MM.1S (cell line): ENCODE data around the gene ZNRF1.

Experiments used
- DNase-seq: peaks from one replicate; pipeline ENCODE4 v3.0.0-alpha.2; 2015
- H2AFZ ChIP-seq: fragments of 300-600 bp; sonication (generic); 2 replicates; pipeline ENCODE4 v1.6.0; 2016; ENCODE audit warnings: antibody characterized with exemption, low read length
- H3F3A ChIP-seq: fragments of 300-600 bp; sonication (generic); 2 replicates; pipeline ENCODE4 v1.6.1; 2016; ENCODE audit warnings: mild to moderate bottlenecking, antibody characterized with exemption, low read length, moderate library complexity, mixed read lengths; ENCODE audit not compliant: insufficient read depth
- H3K27ac ChIP-seq: fragments of 300-600 bp; sonication (generic); 2 replicates; pipeline ENCODE4 v1.5.1; 2016; ENCODE audit warnings: mild to moderate bottlenecking, low read length
- H3K27me3 ChIP-seq: fragments of 300-600 bp; sonication (generic); replicated peaks from 2 replicates; pipeline ENCODE4 v1.6.0; 2016; ENCODE audit warnings: low read length; ENCODE audit not compliant: insufficient read depth
- H3K36me3 ChIP-seq: fragments of 300-600 bp; sonication (generic); replicated peaks from 2 replicates; pipeline ENCODE4 v1.6.1; 2016; ENCODE audit warnings: mild to moderate bottlenecking, low read length, mixed read lengths; ENCODE audit not compliant: insufficient read depth
- H3K4me1 ChIP-seq: fragments of 300-600 bp; sonication (generic); 2 replicates; pipeline ENCODE4 v1.6.1; 2016; ENCODE audit warnings: low read length, mixed read lengths
- H3K4me2 ChIP-seq: fragments of 300-600 bp; sonication (generic); 2 replicates; pipeline ENCODE4 v1.6.0; 2016; ENCODE audit warnings: low read depth, low read length
- H3K4me3 ChIP-seq: fragments of 300-600 bp; sonication (generic); 2 replicates; pipeline ENCODE4 v1.5.1; 2016; ENCODE audit warnings: low read length, mixed read lengths
- H3K79me2 ChIP-seq: fragments of 300-600 bp; sonication (generic); 2 replicates; pipeline ENCODE4 v1.6.1; 2016; ENCODE audit warnings: mixed run types, low read length, mixed read lengths
- H3K9ac ChIP-seq: fragments of 300-600 bp; sonication (generic); 2 replicates; pipeline ENCODE4 v1.6.1; 2016; ENCODE audit warnings: low read length, mixed read lengths
- H3K9me2 ChIP-seq: fragments of 300-600 bp; sonication (generic); replicated peaks from 2 replicates; pipeline ENCODE4 v1.6.1; 2016; ENCODE audit warnings: mild to moderate bottlenecking, low read length, mixed read lengths; ENCODE audit not compliant: insufficient read depth
- H3K9me3 ChIP-seq: fragments of 300-600 bp; sonication (generic); replicated peaks from 2 replicates; pipeline ENCODE4 v1.6.1; 2016; ENCODE audit warnings: mild to moderate bottlenecking, low read length, mixed read lengths; ENCODE audit not compliant: insufficient read depth
- H4K20me1 ChIP-seq: fragments of 300-600 bp; sonication (generic); 2 replicates; pipeline ENCODE4 v1.6.1; 2016; ENCODE audit warnings: mild to moderate bottlenecking, low read length, moderate library complexity, mixed read lengths; ENCODE audit not compliant: insufficient read depth
- EZH2 ChIP-seq: fragments of 300-600 bp; sonication (generic); optimal IDR thresholded peaks from 2 replicates; pipeline ENCODE3; 2017; ENCODE audit warnings: low read depth, mild to moderate bottlenecking, antibody characterized with exemption, low read length, mixed read lengths
- EZH2phosphoT487 ChIP-seq: fragments of 300-600 bp; sonication (generic); IDR thresholded peaks from 2 replicates; pipeline ENCODE4 v1.6.1; 2018; ENCODE audit warnings: antibody characterized with exemption, low read length
- TF ChIP-seq, protein P1 (sequence below): fragments of 300-600 bp; sonication (generic); IDR thresholded peaks from 2 replicates; pipeline ENCODE4 v1.5.1; 2016; ENCODE audit warnings: antibody characterized with exemption, low read length, mixed read lengths

Gene ZNRF1

DNA sequence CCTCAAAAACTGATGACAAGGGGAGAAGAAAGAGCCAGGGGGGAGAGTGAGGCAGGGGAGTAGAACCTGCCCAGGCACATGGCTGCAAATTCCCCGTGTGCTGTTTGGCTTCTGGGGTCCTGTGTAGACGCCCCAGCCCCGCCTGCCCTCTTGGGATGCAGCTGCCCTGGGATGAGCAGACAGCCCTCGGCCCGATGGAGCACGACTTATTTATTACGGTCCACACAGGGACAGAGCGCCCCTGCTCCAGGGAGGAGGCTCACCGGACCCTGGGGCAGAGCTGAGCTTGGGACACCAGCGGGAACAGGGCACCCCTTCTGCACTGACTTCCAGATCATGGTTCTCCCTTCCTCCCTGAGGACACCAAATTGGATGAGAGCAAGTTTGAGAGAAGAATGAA lies 108.7 kb downstream of the ZNRF1 start:
- no peaks in the 10 kb centered on the region for H3K9me3 ChIP-seq
- no peaks in the 10 kb centered on the region for H4K20me1 ChIP-seq
- H3K4me2 ChIP-seq = no peak overlapping the region
- no peaks in the 10 kb centered on the region for H3K27me3 ChIP-seq
- no peak for DNase-seq
- no peak overlapping the region for H3K27ac ChIP-seq
- H2AFZ ChIP-seq = no peak overlapping the region
- H3K36me3 ChIP-seq = no peaks in the 10 kb centered on the region
- H3K9me2 ChIP-seq = no peaks in the 10 kb centered on the region
- no peak overlapping the region for H3K4me3 ChIP-seq
- no peaks in the 10 kb centered on the region for H3K4me1 ChIP-seq
- no peak for TF ChIP-seq EZH2phosphoT487
- H3F3A ChIP-seq = no peaks in the 10 kb centered on the region
- no peak overlapping the region for H3K9ac ChIP-seq
- no peaks in the 10 kb centered on the region for H3K79me2 ChIP-seq

DNA sequence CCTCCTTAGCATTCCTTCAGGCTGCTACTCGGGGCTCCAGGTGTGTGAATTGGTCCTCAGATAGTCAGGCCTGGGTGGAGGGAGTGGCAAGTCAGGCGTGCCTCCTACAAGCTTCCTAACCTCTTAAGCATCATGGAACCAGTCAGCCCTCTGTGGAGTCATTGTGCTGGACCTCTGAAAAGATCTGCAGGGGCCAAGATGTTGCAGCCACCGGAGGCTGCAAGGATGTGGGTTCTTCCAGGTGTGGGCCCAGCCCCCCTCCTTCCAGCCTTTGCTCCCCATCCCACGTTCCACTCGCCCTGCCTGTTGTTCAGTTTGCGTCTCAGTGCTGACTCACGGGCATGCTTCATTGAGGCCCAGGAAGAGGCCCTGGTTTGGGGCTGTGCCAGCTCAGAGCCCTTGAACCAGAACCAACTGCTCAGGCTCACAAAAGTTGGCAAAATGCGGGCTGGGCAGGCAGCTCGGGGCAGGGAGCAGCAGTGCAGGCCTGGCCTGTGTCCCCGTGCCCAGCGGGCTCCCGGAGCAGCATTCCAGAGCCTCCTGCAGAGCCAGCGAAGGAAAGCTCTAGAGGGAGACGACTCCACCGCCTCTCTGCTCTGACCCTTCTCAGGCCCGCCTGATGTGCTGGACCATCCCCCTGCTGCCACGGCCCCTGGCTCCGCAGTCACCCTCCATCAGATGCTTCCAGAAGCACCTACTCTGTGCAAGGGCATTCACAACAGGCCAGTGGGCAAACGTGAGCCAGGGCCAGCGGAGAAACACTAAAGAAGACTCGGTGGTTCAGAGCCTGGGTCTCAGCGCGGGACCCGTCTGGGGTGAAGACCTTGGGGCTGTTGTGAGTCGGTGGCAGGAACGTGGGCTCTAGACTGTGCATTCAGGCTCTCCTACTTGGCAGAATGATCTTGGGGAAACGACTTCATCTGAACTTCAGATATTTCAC lies 110.2 kb downstream of the ZNRF1 start:
- no peaks in the 10 kb centered on the region for H3K79me2 ChIP-seq
- H3K4me3 ChIP-seq = no peak overlapping the region
- H3K27me3 ChIP-seq = no peaks in the 10 kb centered on the region
- H3K9ac ChIP-seq = no peak overlapping the region
- TF ChIP-seq, protein P1, sequence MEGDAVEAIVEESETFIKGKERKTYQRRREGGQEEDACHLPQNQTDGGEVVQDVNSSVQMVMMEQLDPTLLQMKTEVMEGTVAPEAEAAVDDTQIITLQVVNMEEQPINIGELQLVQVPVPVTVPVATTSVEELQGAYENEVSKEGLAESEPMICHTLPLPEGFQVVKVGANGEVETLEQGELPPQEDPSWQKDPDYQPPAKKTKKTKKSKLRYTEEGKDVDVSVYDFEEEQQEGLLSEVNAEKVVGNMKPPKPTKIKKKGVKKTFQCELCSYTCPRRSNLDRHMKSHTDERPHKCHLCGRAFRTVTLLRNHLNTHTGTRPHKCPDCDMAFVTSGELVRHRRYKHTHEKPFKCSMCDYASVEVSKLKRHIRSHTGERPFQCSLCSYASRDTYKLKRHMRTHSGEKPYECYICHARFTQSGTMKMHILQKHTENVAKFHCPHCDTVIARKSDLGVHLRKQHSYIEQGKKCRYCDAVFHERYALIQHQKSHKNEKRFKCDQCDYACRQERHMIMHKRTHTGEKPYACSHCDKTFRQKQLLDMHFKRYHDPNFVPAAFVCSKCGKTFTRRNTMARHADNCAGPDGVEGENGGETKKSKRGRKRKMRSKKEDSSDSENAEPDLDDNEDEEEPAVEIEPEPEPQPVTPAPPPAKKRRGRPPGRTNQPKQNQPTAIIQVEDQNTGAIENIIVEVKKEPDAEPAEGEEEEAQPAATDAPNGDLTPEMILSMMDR = no peak
- TF ChIP-seq EZH2phosphoT487 (no peak), EZH2 (no peak)
- H2AFZ ChIP-seq = no peak overlapping the region
- H3K27ac ChIP-seq = no peak overlapping the region
- no peaks in the 10 kb centered on the region for H3K9me3 ChIP-seq
- H3K36me3 ChIP-seq = no peaks in the 10 kb centered on the region
- no peak overlapping the region for H3K4me2 ChIP-seq
- H3F3A ChIP-seq = no peaks in the 10 kb centered on the region
- H3K4me1 ChIP-seq = no peaks in the 10 kb centered on the region
- no peaks in the 10 kb centered on the region for H4K20me1 ChIP-seq
- no peaks in the 10 kb centered on the region for H3K9me2 ChIP-seq
- no peak for DNase-seq

DNA sequence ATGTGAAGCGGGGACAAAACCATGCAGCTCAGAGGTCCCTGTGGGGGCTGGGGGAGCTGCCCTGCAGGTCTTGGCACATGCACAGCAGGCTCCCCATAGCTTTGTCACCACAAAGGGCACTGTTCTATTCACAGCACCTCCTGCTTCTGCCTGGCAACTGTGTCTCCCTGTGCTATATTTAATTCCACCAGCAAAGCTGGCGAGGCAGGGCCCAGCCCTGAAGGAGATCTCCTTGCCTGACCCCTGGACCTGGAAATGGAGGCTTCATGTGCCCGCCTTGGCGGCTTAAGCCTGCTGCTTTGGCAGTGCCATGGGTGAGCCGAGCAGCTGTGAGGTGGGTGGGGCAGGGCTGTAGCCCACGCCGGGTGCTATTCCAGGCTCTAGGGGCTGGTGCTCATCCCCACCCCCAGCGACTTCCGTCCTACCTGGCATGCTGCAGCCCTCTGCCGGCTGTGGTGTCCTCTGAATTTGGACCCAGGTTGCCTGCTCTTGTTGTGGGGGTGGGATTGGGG lies 111.0 kb downstream of the ZNRF1 start:
- Histone ChIP-seq H3K4me3 (no peak overlapping the region), H3K9ac (no peak overlapping the region), H3K36me3 (no peaks in the 10 kb centered on the region), H3F3A (no peaks in the 10 kb centered on the region), H3K4me1 (no peaks in the 10 kb centered on the region), H3K27ac (no peak overlapping the region), H3K4me2 (no peak overlapping the region), H3K27me3 (no peaks in the 10 kb centered on the region), H3K9me3 (no peaks in the 10 kb centered on the region), H3K9me2 (no peaks in the 10 kb centered on the region), H2AFZ (no peak overlapping the region), H3K79me2 (no peaks in the 10 kb centered on the region), H4K20me1 (no peaks in the 10 kb centered on the region)
- no peak for DNase-seq
- TF ChIP-seq EZH2 (no peak), EZH2phosphoT487 (no peak)

DNA sequence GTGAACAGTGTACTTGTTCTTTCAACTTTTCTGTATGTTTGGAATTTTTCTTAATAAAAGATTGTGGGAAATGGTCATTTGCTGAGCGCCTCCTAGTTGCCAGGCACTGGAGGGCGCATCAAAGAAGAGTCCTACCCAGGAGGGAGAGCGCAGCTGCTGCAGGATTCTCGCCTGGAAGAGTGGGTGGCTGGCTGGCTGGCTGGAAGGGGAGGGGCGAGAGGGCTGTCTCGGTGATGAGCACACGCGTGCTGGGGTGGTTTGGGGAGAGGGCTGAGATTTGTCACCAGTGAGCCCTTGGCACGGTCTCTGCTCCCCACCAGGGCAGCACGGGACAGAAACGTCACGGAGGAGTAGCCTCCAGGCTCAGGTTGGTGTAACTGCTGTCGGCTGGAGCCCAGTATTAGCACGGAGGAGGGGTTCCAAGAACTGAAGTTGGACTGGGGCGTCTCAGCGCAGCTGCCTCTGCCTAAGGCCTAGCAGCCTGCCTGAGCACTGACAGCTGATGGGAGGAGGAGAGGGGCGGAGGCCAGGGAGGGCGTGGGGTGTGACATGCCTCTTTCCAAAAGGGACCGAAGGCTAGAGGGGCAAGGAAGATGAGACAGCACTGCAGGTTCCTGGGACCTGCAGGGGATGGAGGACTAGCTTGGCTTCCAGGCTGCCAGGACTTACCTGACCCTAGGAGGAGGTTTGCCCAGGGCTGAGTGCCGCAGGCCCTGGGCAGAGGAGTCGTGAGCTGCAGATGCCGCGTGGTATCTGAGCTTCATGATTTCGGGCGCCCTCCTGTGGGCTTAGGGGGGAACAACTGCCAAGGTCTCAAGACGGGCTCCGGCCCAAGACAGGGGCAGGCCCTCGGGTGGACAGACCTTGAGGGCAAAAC lies 112.1 kb downstream of the ZNRF1 start:
- Histone ChIP-seq H3K27me3 (no peaks in the 10 kb centered on the region), H3K36me3 (no peaks in the 10 kb centered on the region), H3K4me3 (no peak overlapping the region), H2AFZ (peak overlapping the region; percentile 45; the same call in 1 of the 2 replicates), H3K4me2 (peak overlapping the region; percentile 34; the same call in 1 of the 2 replicates), H3K9me3 (no peaks in the 10 kb centered on the region), H4K20me1 (no peaks in the 10 kb centered on the region), H3F3A (no peaks in the 10 kb centered on the region), H3K4me1 (no peaks in the 10 kb centered on the region), H3K9ac (no peak overlapping the region), H3K9me2 (no peaks in the 10 kb centered on the region), H3K27ac (no peak overlapping the region), H3K79me2 (no peaks in the 10 kb centered on the region)
- TF ChIP-seq, protein P1 = peak; percentile 62
- TF ChIP-seq EZH2 = no peak
- DNase-seq = peak; percentile 70
